GM21576 (cell line): ENCODE data around the gene CCDC191.

Source experiments
- ATAC-seq: cut with Tn5 transposase; IDR thresholded peaks from one replicate; pipeline ENCODE4 v1.9.1; 2021; ENCODE audit warnings: mild to moderate bottlenecking, moderate library complexity; ENCODE audit not compliant: unreplicated experiment

Gene CCDC191

DNA sequence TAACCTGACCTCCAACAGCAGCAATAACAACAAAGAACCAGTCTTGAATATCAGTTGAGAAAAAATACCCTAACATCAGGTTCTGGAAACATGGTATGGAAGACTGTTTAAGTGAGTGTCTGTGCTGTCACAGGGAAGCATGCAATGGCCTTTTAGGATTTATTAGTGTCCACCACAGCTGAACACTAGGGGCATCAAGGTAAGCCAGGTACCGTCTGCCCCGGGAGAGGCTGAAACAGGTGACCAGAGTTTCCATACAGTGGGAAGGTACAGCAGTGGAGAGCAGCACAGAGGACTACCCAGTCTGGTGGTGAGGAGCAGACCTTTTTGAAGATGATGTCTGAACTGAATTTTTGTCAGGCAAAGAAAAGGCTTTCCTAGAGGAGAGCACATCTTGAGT is 90.2 kb downstream of the CCDC191 start:
- ATAC-seq, result no peak

GRCh38 chr3:113963879-113964278 is 92.4 kb downstream of the CCDC191 start:
- ATAC-seq, result no peak

GRCh38 chr3:113954091-113954685 is 102.1 kb downstream of the CCDC191 start:
- ATAC-seq, result no peak

DNA sequence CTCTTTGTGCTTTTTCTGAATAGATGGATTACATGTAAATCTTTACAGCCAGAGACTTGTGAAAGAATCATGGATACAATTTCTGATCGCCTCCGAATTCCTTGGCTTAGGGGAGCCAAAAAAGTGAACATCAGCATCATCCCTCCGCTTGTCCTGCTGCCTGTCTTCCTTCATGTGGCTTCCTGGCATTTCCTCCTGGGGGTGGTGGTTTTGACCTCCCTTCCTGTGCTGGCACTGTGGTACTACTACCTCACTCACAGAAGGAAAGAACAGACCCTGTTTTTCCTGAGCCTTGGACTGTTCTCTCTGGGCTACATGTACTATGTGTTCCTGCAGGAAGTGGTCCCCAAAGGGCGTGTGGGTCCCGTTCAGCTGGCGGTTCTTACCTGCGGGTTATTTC is 102.6 kb downstream of the CCDC191 start:
- no peak for ATAC-seq

- no peak for ATAC-seq
Observed at GRCh38 chr3:113952921-113953320, 103.4 kb downstream of the CCDC191 start.

GRCh38 chr3:113948015-113948917 is 108.1 kb downstream of the CCDC191 start:
- ATAC-seq, result peak; percentile 37

- ATAC-seq, result peak; percentile 69
Observed at GRCh38 chr3:113947372-113948014, 108.8 kb downstream of the CCDC191 start, which contains the start of gene ZDHHC23. Gene ZDHHC23 (plus strand): TSS chr3:113948013. CDS start chr3:113948803, 790 bp downstream.

- no peak for ATAC-seq
Observed at GRCh38 chr3:113946831-113947230, 109.5 kb downstream of the CCDC191 start.

GRCh38 chr3:113927556-113927955 is 128.8 kb downstream of the CCDC191 start:
- no peak for ATAC-seq

- ATAC-seq, result no peak
Observed at GRCh38 chr3:113914646-113915045, 141.7 kb downstream of the CCDC191 start.
